Stimulated activated CD8-positive, alpha-beta memory T cell treated with anti-CD3 and anti-CD28 coated beads, Interleukin-15, amount 100 ng/mL, for 48 hours (primary cell): Measurements from ENCODE around the gene MAGIX.

Source experiments
- DNase-seq, 2 donors: peaks; one replicate each; pipeline ENCODE4 v3.0.0-alpha.2; 2020; ENCODE audit warnings: low read depth in 2 of 2

The MAGIX gene

DNA sequence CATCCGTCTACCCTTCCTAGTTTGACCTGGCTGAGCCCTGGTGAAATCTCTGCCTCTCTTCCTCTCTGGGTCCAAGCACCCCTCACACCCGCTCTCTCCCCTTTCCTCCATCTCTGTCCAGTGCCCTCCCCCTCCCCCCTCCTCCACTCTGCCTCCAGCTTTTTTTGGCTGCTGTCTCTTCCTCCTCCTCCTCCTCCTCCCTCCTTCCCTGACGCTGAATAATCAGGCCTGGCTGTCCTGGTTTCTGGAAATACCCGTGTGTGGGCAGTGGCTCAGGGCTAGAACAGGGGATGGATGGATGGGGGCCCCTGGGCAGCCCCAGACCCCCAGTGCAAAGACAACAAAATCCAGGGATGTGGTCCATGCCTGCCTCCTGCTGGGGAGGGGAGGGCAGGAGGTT lies 42.2 kb downstream of the MAGIX start:
- DNase-seq = no peak

DNA sequence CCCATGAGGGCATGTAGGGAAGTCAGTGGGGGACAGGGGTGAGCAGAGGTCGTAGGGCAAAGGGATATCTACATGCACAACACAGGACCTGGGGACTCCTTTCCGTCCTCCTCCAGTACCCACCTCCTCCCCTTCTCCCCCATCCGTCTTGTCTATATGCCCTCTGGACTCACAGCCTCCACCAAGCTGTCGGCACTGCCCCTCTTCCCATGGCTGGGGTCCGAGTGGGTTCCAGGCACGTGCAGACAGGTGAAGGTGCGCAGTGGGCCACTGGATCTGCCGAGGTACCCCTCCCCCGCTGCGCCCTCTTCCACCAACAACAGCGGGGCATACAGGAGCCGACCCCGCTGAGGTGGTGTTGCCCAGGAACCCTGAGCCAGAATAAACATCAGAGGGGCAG lies 42.9 kb downstream of the MAGIX start:
- DNase-seq = no peak

DNA sequence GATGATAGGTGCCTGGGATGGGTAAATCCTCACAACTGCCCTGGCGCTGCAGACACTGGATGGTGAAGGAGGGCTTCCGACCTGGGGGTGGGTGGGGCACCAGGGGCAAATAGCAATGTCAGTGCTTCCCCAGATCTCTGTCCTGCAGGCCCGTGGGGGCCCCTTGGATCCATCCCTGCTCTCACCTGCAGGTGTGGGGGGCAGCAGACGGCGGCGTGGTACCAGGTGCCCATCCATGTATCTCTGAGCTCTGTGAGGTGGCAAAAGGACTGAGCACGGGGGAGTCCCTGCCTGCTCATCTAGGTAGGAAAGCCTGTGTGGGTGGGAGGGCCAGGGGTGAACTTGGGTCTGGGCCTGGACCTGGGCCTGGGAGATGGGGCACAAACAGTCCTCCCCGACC lies 44.0 kb downstream of the MAGIX start:
- DNase-seq = no peak

DNA sequence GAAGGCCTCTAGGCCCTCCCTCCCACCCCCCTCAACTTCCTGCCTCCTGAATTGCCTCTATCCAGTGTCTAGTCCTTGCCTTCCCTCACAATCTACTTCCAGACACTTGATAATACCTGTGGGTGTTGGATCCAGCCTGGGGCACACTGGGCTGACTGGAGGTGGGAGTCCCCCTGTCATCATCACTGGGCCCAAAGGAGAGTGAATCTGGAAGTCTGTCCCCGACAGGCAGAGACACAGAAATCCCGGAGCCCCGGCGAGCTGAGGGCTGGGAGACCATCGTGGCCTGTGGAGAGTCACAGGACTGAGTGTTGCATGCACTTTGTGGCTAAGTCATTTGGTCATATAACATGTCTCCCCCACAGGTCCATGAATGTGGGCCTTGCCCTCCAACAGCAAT lies 45.8 kb downstream of the MAGIX start:
- no peak for DNase-seq

DNA sequence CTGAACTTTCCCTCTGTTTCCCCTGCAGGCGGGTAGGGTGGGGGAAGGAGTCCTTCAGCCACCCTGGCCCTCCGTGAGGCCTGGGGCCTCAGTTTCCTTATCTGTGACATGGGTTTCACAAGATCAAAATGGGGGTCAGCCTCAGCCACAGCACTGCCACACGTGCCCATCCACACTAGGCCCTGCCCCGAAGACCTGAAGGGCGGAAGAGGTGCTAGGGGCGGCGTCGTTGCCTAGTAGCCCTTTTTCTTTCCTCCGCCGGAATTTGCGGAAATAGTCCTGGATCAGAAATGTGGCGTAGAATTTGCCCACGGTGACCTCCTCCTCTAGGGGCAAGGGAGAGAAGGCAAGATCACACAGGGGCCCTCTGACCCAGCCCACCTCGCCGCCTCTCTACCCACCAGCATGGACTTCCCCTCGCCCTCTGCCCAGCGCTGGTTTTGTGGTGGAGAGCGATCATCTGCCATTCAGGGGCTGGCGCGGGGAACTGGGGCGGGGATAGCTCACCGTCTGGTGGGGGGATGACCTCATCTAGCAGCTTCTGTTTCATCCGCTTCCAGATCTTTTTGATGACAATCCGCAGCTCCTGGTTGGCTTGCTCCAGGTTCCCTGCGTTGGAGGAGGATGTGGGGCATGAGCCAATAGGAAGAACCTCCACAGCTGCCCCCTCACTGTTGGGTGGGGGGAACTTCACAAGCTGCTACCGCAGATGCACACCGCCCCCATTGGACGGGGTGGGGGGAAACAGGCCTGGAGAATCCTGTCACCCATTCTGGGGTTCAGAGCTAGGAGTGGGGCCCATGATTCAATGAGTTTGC lies 47.1 kb downstream of the MAGIX start:
- DNase-seq = no peak

DNA sequence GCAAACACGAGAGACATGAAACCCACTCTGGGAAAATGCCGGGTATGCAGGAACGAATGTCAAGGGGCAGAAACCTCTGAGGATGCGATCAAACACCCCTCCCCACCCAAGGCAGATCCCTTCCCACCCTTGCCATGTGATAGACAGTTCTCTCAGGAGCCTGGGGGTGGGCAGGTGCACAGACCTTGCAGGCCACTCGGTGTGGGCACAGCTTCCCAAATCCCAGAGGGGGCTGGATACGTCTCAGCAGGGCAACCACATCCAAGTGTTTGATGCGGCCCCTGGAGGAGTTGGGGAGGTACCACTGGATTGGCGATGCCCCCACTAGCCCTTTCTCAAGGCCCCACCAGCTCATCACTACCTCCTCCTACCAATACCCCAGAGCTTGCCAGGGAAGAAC lies 47.8 kb downstream of the MAGIX start:
- no peak for DNase-seq

DNA sequence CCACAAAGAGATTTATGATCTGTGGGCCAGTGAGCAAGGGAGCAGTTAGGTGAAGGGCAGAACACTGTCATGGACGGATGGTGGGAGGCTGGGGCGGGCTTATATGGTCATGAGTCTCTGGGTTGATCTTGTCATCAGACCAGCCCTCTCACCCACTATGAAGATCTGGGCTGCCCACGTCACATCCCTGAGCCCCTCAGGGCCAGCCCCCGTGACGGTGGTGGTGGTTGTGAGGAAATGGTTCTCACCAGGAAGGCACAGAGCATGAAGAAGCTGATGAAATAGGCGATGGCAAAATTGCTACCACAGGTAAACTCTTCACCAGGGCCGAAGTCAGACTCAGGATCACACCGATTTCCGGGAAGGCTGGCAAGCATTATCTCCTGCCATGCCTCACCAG lies 48.5 kb downstream of the MAGIX start:
- no peak for DNase-seq

DNA sequence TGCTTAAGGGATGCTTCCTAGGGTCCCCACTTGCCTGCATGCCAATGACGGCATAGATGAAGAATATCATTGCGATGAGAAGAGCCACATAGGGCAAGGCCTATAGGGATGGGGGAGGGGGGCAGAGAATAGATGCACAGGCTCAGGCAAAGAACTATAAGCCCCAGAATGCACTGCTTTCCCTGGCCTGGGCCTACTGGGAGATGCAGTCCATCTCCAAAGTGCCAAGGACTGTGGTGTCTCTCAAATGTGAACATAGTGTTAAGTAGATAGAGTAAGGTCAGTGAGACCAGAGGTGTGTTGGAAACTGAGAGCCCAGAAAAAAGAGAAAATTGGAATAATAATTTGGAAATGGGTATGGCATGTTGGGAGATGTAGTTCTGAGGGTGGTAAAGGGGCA lies 49.7 kb downstream of the MAGIX start:
- no peak for DNase-seq

DNA sequence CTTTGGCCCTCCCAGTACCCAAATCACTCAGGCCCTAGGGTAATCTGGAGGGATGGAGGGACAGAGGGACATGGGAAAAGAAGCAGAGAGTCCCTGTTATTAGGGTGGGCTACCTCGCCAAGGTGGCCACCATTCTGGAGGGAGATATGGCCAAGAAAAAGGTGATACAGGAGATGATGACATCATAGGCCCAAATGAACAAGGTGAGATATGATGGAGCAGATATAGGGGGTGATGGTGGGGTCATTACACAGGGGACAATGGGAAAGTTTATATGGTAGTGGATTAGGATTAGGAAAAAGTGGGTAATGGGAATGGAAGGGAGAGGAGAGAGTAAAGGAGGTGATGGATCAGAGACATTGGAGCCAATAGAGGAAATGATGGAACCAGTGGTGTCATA lies 50.3 kb downstream of the MAGIX start:
- no peak for DNase-seq

DNA sequence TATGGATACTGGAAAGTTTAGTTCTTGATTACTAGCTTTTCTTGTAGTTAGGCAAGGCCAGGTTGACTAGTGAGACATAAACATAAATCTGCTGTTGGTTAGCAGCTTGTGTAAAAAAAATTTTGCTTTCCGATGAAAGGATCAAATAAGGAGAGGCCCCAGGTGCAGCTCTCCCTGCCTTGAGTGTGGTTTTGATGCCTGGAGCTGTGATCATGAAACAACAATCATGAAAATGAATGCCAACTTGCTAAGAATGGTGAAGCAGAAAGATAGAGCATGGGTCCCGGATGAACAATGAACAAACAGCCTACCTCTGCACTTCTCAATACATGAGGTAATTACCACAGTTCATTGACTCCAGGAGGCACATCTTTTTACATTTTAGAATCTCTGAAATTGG lies 51.9 kb downstream of the MAGIX start:
- DNase-seq = no peak

DNA sequence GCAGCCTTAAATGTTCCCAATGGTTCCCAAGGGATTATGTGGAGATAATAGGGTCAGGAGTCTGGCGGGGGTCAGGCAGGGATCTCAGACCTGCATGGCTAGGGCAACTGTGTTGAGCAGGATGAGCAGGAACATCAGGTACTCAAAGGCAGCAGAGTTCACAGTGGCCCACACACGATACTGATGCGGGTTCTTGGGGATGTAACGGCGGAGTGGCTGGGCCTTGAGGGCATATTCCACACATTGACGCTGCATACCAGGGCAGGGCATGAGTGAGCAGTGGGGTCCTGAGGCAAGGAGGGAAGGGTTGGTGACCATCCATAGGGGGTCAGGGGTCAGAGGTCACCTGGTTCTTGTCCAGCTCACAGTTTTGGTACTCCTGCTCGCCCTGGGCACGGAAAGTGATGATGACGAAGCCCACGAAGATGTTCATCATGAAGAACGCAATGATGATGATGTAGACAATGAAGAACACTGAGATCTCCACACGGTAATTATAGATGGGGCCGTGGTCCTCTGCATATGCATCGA lies 52.5 kb downstream of the MAGIX start:
- no peak for DNase-seq
